GM10248 (cell line): ENCODE data around the gene KCNJ5.

Experiments used
- CTCF ChIA-PET: fragments of 300-600 bp; sonication (Branson Sonifier 250); formaldehyde crosslinking; extraction: SDS; loops from one replicate; lab custom pipeline; 2021; ENCODE audit warnings: antibody characterized with exemption; lab: Yijun Ruan, JAX
- POLR2A ChIA-PET: fragments of 350-650 bp; sonication (Branson Sonifier 250); formaldehyde crosslinking; extraction: SDS; loops from one replicate; lab custom pipeline; 2020; ENCODE audit warnings: antibody characterized with exemption; lab: Yijun Ruan, JAX
- DNase-seq: peaks from one replicate; pipeline ENCODE4 v3.0.0; 2012; ENCODE audit errors: extremely low spot score
- TF ChIP-seq, protein P1 (sequence below): IDR thresholded peaks from 2 replicates; pipeline ENCODE4 v1.5.1; 2012; ENCODE audit warnings: mild to moderate bottlenecking, low read depth; ENCODE audit errors: extremely low read depth, missing control alignments, control extremely low read depth

KCNJ5 gene

DNA sequence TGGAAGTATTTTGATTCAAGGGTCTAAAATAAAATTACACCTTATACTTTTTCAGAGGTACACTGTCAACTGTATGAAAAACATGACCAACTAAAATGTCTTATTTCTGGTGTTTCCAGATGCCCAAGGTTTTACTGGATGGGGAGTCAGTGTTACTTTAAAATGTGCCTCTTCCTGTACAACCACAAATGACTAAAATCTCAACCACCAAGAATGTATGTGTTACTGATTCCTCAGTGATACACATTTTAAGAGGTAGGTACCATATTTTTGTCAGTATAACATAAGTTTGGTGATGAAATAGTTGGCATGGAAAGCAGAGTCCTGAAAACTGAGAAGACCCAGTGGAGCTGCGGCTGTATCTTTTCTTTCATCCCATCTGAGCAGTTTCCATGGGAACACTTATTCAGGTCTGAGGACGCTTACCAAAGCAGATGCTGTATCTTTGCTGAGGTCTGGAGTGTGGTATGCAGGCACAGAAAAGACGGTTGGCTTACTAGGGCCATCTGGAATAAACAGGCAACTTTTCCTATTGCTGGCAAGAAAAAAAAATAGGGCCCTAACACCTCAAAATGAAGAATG lies 72.7 kb downstream of the KCNJ5 start:
- DNase-seq: no peak
- ChIA-PET POLR2A (no interaction called here), CTCF (interaction anchor here (3.8 kb wide), 1 partner anchor 79 kb away, joined by 21 read pairs; no protein-coding TSS in a partner anchor)
- TF ChIP-seq, protein P1, sequence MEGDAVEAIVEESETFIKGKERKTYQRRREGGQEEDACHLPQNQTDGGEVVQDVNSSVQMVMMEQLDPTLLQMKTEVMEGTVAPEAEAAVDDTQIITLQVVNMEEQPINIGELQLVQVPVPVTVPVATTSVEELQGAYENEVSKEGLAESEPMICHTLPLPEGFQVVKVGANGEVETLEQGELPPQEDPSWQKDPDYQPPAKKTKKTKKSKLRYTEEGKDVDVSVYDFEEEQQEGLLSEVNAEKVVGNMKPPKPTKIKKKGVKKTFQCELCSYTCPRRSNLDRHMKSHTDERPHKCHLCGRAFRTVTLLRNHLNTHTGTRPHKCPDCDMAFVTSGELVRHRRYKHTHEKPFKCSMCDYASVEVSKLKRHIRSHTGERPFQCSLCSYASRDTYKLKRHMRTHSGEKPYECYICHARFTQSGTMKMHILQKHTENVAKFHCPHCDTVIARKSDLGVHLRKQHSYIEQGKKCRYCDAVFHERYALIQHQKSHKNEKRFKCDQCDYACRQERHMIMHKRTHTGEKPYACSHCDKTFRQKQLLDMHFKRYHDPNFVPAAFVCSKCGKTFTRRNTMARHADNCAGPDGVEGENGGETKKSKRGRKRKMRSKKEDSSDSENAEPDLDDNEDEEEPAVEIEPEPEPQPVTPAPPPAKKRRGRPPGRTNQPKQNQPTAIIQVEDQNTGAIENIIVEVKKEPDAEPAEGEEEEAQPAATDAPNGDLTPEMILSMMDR: no peak

DNA sequence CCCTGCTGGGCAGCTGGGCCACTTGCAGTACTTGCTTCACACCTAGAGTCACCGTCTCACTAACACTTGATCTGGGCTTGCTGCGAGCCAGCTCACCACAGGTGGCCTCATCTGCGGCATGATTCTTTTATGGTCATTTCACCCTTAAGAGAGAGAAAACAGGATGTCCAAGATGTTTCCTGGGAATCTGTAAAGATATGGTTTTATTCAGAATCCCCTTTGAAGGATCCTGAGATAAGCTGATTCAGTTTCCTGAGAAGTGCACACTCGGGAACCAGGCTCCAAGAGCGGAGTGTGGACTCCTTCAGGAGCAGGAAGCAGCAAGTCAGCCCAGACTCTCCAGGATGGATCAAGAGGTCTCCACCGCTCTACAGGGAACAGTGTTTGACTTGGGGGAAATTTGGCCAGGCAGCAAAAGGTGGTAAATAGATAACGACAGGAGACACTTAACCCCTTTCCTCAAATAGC lies 73.3 kb downstream of the KCNJ5 start:
- POLR2A ChIA-PET: no interaction called here
- CTCF ChIA-PET: interaction anchor here (0.5 to 3.8 kb wide), 2 partner anchors 80 to 1466 kb away, joined by 3 to 21 read pairs; no protein-coding TSS in a partner anchor
- no peak for DNase-seq
- TF ChIP-seq, protein P1: no peak

DNA sequence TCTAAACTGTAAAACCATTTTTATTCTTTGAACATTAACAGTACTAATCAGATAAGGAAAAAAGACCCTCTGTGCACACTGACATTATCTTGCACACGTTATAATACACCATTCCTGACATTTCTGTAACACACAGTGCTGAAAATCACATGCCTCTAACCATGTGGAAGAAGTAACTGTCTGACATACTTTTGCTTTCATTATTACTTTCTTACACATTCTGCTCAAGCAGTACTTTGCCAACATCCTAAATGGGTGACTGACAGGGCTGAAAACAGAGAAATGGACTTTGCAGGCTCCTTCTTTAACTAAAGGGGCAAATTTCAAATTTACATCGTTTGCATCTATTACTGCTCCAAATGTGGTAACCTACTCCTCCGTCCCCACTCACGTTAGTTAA lies 74.3 kb downstream of the KCNJ5 start:
- DNase-seq: peak; percentile 58
- CTCF ChIA-PET: interaction anchor here (3.8 kb wide), 1 partner anchor 81 kb away, joined by 21 read pairs; no protein-coding TSS in a partner anchor
- TF ChIP-seq, protein P1: no peak
- POLR2A ChIA-PET: no interaction called here

DNA sequence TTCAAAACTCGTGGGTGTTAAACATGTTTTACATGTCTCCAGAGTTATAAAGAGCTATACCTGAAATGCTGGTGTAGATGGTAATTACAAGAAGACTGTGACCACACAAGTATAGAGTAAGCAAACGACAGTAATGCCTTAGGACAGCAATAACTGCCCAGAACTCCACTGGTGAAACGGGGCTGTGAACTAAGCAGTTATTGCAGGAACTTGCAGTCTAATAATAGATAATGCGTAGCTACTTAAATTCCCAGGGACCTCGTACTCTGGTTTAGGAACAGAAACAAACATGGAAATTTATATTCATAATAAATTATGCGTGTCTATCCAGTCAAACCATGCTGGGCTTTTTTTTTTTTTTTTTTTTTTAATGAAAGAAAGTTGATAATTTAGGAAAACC lies 76.4 kb downstream of the KCNJ5 start:
- ChIA-PET CTCF (no interaction called here), POLR2A (no interaction called here)
- TF ChIP-seq, protein P1: no peak
- DNase-seq: no peak

DNA sequence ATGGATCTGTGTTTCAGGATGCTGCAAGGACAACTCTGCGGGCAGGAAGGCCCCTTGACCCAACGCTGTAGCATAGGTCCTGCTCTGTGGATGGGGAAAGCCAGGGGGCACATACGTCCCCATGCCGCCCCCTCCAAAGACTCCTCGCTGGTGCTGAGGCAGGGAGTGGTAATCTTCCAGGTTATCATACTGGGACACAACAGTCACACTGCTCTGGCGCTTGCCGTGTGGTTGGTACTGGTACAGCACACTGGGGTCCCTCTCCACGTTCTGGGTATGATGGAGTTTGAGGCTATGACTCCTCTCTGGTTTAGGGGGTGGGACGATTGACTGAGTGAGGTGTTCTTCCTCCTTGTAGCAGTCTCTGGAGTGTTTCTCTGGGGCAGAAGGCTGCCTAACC lies 77.8 kb downstream of the KCNJ5 start:
- POLR2A ChIA-PET: no interaction called here
- no peak for DNase-seq
- TF ChIP-seq, protein P1: no peak
- CTCF ChIA-PET: interaction anchor here (0.9 kb wide), 1 partner anchor 12 kb away, joined by 3 read pairs; no protein-coding TSS in a partner anchor
